ENCODE measurements around the gene CD2AP. TPM values are rescaled to one million over a fixed set of nuclear protein-coding genes. Genes with fewer than 3 reads are reported as not detected.

The CD2AP gene
- total and polyA plus RNA-seq, 2 of the 8 experiments (the other 6 are each of a cell fraction or from before 2014, with no cell fraction given), result 8.6 to 75.6 TPM

DNA sequence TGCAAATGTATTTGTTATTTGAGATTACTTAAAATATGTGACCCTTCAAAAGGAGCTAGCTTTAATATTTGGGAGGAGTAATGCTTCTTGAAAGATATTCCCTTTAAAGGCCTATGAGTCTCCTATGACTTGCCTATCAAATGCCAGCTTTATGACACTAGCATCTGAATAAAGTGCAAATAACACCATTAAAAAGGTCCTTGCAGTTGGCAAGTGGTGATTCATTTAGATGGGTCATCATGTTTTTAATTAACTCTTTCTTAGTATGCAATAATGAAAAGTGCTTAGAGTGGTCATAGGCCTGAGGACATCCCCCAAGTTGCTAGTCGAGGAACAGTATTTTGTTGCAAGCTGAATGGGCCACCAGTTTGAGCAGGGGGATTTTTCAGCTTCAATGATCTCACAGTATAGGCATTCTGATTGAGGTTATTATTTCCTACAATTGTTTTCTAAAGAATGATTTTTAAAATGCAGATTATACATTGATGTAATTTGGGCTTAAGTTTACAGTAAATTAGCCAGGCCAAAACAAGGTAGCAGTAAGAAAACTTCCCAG, 3.7 kb upstream of the CD2AP start:
- H2BK15ac ChIP-seq (ENCODE audit: low read length), result no peak overlapping the region
- ChIA-PET POLR2A (ENCODE audit: partially characterized antibody) (no interaction called here), CTCF (ENCODE audit: partially characterized antibody) (no interaction called here)
- H3K27ac ChIP-seq (ENCODE audit: low read depth, low read length), result no peak overlapping the region
- FAIRE-seq (no peak), DNase-seq (ENCODE audit: low read depth in 1 of 2, low spot score in 2 of 2) (no peak)
- H3K36me3 ChIP-seq (ENCODE audit: control insufficient read depth in 2 of 4, insufficient read depth in 4 of 4, low read length in 3 of 4), result no peaks in the 10 kb centered on the region
- H4K5ac ChIP-seq (ENCODE audit: insufficient read length, low read depth, low read length), result no peak overlapping the region
- no peaks in the 10 kb centered on the region for H4K20me1 ChIP-seq (replicated peaks in 1 of 2; ENCODE audit: control insufficient read depth in 1 of 2, insufficient read depth in 2 of 2, low read length in 2 of 2)
- no peaks in the 10 kb centered on the region for H3K9me3 ChIP-seq (ENCODE audit: insufficient read depth in 2 of 2, low read depth in 1 of 2, low read length in 1 of 2)
- H2AK5ac ChIP-seq (ENCODE audit: low read depth, low read length), result no peak overlapping the region
- peaks cover 0 to 5% (median 1%) of the 10 kb centered on the region in 4 experiments; a peak in 2 of 7 replicates for H3K4me1 ChIP-seq (replicated peaks in 1 of 4; ENCODE audit: control insufficient read depth in 3 of 4, insufficient read depth in 4 of 4, low read length in 3 of 4)
- TF ChIP-seq, protein P1, sequence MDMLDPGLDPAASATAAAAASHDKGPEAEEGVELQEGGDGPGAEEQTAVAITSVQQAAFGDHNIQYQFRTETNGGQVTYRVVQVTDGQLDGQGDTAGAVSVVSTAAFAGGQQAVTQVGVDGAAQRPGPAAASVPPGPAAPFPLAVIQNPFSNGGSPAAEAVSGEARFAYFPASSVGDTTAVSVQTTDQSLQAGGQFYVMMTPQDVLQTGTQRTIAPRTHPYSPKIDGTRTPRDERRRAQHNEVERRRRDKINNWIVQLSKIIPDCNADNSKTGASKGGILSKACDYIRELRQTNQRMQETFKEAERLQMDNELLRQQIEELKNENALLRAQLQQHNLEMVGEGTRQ (IDR thresholded peaks at IDR 0.05; ENCODE audit: low read length), result no peak
- no peak for TF ChIP-seq POLR2A (IDR thresholded peaks at IDR 0.05; ENCODE audit: control extremely low read depth in 1 of 2, low read depth in 2 of 2, low read length in 2 of 2)
- H3K14ac ChIP-seq (ENCODE audit: insufficient read length), result no peak overlapping the region
- H3K79me1 ChIP-seq (ENCODE audit: low read depth, low read length), result no peaks in the 10 kb centered on the region; the same call in 1 of the 2 replicates
- no peak overlapping the region for H3K4ac ChIP-seq (replicated peaks; ENCODE audit: insufficient read length, low read depth, low read length)
- peaks cover 5 to 26% of the 10 kb centered on the region in 2 experiments; a peak in 3 of 4 replicates for H3K79me2 ChIP-seq (ENCODE audit: control insufficient read depth in 1 of 2, insufficient read depth in 2 of 2, low read length in 2 of 2)
- no peak overlapping the region for H2BK12ac ChIP-seq (ENCODE audit: low read depth, low read length)
- H4K91ac ChIP-seq (replicated peaks; ENCODE audit: insufficient read length, low read length), result no peak overlapping the region
- no peak overlapping the region for H2AFZ ChIP-seq (ENCODE audit: low read length)
- no peak overlapping the region for H3K23ac ChIP-seq (ENCODE audit: insufficient read length)
- H3K27me3 ChIP-seq (replicated peaks in 1 of 4; ENCODE audit: control insufficient read depth in 3 of 4, extremely low read depth in 1 of 4, insufficient read depth in 3 of 4, low read length in 3 of 4), result no peaks in the 10 kb centered on the region
- peaks cover 3% of the 10 kb centered on the region; the same call in 1 of the 2 replicates for H3K23me2 ChIP-seq (ENCODE audit: low read depth, low read length)
- WGBS, 2 experiments (ENCODE audit: extremely low coverage in 1 of 2, insufficient coverage in 1 of 2, insufficient read length in 1 of 2, insufficient replicate concordance in 2 of 2, low coverage in 1 of 2, low lambda C conversion rate in 2 of 2, missing lambda C conversion rate in 1 of 2), result 93% methylated on average over 1 of the region's 1 CpG; no CpG with 5 or more reads in 1 of the 2 experiments
- H3K56ac ChIP-seq (replicated peaks; ENCODE audit: insufficient read length, low read depth, low read length), result no peak overlapping the region
- H3K4me3 ChIP-seq (ENCODE audit: extremely low read depth in 1 of 4, insufficient read depth in 2 of 4, low read depth in 3 of 4, low read length in 4 of 4), result no peak overlapping the region
- H4K8ac ChIP-seq (ENCODE audit: extremely low read depth, insufficient read depth, low read length), result no peak overlapping the region
- H3K18ac ChIP-seq (ENCODE audit: extremely low read depth, low read length), result no peak overlapping the region
- H3K9ac ChIP-seq (replicated peaks in 1 of 4; ENCODE audit: extremely low read depth in 1 of 4, low read depth in 3 of 4, low read length in 3 of 4), result no peak overlapping the region
- no peak overlapping the region for H2BK20ac ChIP-seq (ENCODE audit: low read length)
- no peak overlapping the region for H3K4me2 ChIP-seq (ENCODE audit: insufficient read depth in 1 of 2, low read depth in 2 of 2, low read length in 2 of 2)
- H2BK5ac ChIP-seq (ENCODE audit: low read depth, low read length), result no peak overlapping the region
- H2BK120ac ChIP-seq (replicated peaks; ENCODE audit: low read depth, low read length), result no peak overlapping the region
